GM12801 (cell line): Measurements from ENCODE around the gene ZEB1.

Experiments used
- TF ChIP-seq, protein P1 (sequence below): IDR thresholded peaks from one replicate; pipeline ENCODE4 v1.5.1; 2011; ENCODE audit warnings: control low read depth; ENCODE audit not compliant: insufficient read length; ENCODE audit errors: extremely low read depth

Gene ZEB1

DNA sequence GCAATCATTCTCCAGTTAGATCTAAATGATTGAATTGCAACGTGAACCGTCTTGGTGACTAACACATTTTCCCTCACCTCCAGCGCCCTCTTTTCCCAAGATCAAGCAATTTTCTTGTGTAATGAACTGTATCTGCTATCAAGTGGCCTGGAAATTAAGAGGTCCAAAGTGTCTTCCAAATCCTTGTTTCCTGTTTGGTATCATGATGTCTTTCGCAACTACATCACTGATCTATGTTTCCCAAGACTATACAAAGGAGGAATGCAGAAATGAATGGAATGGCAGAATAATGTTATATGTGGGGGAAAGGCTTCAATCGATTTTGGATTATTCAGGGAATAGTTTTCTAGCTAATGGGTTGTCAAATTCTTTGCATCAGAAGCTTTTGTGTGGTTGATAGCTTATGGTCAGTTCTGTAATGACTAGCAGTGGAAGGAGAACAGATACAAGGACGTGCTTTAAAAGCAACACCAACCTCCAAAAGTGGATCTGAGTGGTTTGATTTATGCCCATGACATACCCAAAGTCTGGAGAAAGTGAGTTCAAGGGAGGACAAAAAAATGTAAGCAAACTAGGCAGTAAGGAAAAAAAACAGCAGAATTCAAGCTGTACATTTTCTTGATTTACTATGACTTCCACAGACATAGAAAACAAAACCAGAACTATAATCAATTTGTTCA is 14.6 kb upstream of the ZEB1 start:
- TF ChIP-seq, protein P1, sequence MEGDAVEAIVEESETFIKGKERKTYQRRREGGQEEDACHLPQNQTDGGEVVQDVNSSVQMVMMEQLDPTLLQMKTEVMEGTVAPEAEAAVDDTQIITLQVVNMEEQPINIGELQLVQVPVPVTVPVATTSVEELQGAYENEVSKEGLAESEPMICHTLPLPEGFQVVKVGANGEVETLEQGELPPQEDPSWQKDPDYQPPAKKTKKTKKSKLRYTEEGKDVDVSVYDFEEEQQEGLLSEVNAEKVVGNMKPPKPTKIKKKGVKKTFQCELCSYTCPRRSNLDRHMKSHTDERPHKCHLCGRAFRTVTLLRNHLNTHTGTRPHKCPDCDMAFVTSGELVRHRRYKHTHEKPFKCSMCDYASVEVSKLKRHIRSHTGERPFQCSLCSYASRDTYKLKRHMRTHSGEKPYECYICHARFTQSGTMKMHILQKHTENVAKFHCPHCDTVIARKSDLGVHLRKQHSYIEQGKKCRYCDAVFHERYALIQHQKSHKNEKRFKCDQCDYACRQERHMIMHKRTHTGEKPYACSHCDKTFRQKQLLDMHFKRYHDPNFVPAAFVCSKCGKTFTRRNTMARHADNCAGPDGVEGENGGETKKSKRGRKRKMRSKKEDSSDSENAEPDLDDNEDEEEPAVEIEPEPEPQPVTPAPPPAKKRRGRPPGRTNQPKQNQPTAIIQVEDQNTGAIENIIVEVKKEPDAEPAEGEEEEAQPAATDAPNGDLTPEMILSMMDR = no peak

DNA sequence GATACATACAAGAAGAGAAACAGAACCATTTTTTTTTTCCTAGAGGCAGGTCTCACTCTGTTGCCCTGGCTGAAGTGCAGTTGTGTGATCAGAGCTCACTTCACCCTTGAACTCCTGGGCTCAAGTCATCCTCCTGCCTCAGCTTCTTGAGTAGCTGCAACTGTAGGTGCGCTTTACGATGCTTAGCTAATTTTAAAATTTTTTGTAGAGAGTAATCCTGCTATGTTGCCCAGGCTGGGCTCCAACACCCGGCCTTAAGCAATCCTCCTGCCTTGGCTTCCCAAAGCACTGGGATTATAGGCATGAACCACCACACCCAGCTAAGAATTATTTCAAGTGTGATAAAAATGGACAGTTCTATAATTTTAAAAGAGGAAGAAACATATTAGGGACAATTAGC is 5.6 kb upstream of the ZEB1 start:
- TF ChIP-seq, protein P1 = no peak

- TF ChIP-seq, protein P1 = no peak
Measured at GRCh38 chr10:31314256-31315150, 4.5 kb upstream of the ZEB1 start.

GRCh38 chr10:31315453-31315852 is 3.6 kb upstream of the ZEB1 start:
- TF ChIP-seq, protein P1 = no peak

DNA sequence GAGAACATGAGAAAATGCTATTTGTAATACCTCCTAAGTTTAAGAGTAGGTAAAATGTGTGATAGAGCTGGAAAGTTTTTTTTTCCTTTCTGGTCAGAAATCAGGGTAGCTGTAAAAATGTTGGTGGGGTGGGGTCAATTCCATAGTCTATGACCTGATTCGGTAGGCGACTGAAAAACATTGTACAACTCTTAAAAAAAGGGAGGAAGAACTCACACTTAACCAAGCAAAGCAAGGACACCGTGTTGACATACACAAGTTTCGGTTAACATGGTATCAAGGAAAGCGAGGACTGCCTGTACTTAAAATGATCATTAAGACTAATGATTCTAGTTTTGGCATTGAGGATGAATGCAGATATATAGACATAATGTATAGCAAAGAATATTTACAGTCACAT is 1.8 kb upstream of the ZEB1 start:
- TF ChIP-seq, protein P1 = no peak

- TF ChIP-seq, protein P1 = no peak
Measured at GRCh38 chr10:31317652-31318381, 1.2 kb upstream of the ZEB1 start.

- TF ChIP-seq, protein P1 = no peak
Measured at GRCh38 chr10:31318382-31318853, 598 bp upstream of the ZEB1 start.
